Retinal pigment epithelial cell (primary cell): ENCODE results near the gene PDCD10.

ENCODE experiments used
- DNase-seq: peaks from one replicate; pipeline ENCODE4 v3.0.0-alpha.2; 2010; ENCODE audit warnings: low read depth
- H3K4me3 ChIP-seq: 2 replicates; pipeline ENCODE4 v1.5.1; 2011; ENCODE audit warnings: mild to moderate bottlenecking, low read length, control low read depth, moderate library complexity
- TF ChIP-seq, protein P1 (sequence below): conservative IDR thresholded peaks from 2 replicates; pipeline ENCODE4 v1.5.1; 2011; ENCODE audit warnings: low read depth, low read length, control low read depth, inconsistent platforms

The PDCD10 gene

DNA sequence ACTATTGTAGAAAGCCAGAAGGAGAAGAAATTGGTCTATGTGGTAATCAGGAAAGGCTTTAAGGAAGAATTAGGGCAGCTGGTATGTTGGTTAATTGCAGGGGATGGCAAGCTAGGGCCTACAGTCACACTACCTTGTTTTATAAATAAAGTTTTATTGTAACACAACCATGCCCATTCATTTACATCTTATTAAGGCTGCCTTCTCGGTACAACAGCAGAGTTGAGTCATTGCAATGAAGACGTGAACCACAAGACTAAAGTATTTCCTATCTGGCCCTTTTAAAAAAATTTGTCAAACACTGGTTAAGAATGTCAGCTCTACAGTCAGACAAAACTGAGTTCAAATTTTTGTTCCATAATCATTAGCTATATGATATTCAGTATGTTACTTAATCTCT is 9.1 kb upstream of the PDCD10 start:
- DNase-seq = no peak
- no peak overlapping the region for H3K4me3 ChIP-seq
- TF ChIP-seq, protein P1, sequence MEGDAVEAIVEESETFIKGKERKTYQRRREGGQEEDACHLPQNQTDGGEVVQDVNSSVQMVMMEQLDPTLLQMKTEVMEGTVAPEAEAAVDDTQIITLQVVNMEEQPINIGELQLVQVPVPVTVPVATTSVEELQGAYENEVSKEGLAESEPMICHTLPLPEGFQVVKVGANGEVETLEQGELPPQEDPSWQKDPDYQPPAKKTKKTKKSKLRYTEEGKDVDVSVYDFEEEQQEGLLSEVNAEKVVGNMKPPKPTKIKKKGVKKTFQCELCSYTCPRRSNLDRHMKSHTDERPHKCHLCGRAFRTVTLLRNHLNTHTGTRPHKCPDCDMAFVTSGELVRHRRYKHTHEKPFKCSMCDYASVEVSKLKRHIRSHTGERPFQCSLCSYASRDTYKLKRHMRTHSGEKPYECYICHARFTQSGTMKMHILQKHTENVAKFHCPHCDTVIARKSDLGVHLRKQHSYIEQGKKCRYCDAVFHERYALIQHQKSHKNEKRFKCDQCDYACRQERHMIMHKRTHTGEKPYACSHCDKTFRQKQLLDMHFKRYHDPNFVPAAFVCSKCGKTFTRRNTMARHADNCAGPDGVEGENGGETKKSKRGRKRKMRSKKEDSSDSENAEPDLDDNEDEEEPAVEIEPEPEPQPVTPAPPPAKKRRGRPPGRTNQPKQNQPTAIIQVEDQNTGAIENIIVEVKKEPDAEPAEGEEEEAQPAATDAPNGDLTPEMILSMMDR = no peak

DNA sequence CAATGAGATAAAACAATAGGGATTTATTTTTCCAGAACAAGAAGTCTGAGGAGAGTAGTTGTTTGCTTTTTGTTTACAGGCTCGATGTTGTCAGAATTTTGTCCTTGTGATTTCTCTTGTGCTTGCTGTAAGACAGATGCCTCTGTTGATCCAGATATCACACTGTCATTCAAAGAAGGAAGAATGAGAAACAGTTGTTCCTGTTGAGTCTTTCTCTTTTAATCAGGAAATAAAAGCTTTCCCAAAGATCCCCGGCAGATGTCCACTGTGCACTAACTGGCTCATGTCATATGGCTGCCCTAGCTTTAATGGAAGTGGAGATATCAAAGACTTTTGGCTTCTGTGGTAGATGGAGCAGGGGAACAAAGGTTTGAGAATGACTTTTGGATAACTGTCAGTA is 7.6 kb upstream of the PDCD10 start:
- TF ChIP-seq, protein P1 = no peak
- no peak for DNase-seq

DNA sequence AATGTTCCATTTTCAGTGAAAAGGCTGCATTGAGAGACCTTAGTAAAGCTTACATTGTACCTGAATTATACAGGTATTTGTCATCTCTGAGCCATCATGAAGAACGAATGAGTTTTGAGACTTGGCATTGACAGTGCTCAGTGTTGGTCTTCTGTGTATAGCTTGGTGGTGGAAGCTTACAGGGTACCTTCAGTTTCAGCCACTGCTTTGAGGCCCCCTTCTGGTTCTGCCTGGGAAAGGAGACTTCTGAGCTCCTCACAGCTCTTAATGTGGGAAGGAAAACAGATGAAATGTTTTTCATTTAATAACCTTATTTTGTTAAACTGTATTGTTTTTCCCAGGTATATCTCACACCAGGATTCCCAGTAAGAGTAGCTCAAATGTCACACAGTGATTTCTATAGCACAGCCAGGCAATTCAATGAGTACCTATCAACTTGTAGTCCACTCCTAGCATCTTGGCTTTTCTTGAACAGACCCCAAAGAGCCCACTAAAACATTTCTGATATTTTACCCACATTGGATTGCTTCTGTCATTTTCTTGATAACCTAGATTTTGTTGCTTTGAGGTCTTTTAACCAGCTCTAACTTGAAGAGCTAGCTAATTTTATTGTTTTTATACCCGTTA is 6.4 kb upstream of the PDCD10 start:
- H3K4me3 ChIP-seq = no peak overlapping the region
- no peak for DNase-seq
- TF ChIP-seq, protein P1 = peak; percentile 78

More for the DNA sequence above, 7.6 kb upstream of the PDCD10 start:
- H3K4me3 ChIP-seq = no peak overlapping the region

DNA sequence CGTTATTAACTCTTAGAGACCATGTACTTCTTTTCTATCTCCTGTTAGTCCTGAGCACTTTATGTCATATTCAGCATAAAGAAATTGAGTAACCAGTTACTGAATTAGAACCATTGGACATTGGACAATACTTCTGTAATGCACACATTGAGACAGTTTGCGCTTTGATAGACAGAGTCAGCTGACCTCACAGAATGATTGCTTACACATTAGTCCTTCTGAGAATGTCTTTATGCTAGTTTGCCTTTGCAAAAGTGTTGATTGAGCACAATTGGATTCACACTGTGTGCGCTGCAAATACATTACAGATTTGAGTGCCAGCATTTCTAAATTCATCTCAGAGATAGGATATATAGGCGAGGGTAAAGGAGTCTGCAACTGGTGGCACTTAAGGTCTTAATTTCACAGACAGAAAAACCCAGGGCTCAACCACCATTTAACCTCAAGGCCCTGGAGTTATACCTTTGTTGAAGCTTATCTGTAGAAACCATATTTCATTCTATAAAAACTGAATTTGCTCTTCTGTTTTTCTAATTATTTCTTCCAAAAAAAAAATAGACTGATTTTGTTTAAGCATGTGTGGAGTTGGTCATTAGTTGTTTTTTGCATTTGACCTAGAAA is 4.6 kb upstream of the PDCD10 start:
- TF ChIP-seq, protein P1 = no peak
- no peak overlapping the region for H3K4me3 ChIP-seq
- no peak for DNase-seq

DNA sequence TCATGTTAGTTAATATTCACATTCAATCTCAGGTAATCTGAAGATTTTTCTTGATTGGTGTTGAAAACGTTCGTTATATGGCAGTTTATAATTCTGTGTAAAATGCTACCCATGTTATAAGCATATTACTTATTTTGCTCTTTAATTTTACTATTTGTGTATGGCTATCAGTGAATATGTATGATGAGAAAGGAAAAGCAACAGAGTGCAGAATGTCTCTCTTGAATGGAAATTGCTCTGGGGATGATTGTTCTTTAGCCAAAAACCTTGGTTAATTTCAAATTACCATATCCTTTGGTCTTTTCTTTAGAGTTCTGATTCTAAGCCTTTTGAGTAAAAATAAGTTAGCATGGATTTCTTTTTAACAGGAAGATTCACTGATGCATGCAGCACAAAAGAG is 3.3 kb upstream of the PDCD10 start:
- no peak for DNase-seq

DNA sequence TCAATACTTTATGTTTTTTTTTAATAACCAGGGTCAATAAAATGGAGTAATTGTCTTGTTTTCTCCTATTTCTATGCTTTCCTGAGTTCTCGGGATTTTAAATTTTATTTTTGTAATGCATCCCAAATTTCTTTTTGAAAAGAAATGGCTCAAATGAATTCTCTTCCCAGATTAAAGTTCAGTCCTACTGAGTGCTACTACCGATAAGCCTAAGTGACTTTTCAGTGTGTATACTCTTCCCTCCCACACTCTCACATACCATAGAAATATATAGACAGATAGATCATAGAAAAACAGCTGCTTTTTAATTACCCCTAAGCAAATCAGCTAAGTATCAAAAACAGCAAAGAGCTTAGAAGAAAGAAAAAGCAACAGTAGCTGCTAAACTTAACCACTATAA is 2.3 kb upstream of the PDCD10 start:
- no peak overlapping the region for H3K4me3 ChIP-seq
- DNase-seq = no peak

More for the DNA sequence above, 3.3 kb upstream of the PDCD10 start:
- no peak overlapping the region for H3K4me3 ChIP-seq
- TF ChIP-seq, protein P1 = no peak

More for the DNA sequence above, 2.3 kb upstream of the PDCD10 start:
- TF ChIP-seq, protein P1 = no peak
